A673 (cell line): Measurements from ENCODE around the gene PHC2. TPM values are rescaled to one million over a fixed set of nuclear protein-coding genes. Genes with fewer than 3 reads are reported as not detected.
"Not testable (repeated sequence)": the region's sequence is repeated elsewhere in the genome, so short reads cannot be mapped to it uniquely, and the experiment has no call there.

Experiments
- BruUV-seq: library from RNA; stranded (reverse); fragments of 400-500 nt; replicated peaks from 2 replicates; lab custom pipeline; 2021; lab: Mats Ljungman, UMichigan
- CTCF ChIA-PET: fragments of 300-600 bp; sonication (Branson Sonifier 250); formaldehyde crosslinking; loops from one replicate; lab custom pipeline; 2022; ENCODE audit warnings: antibody characterized with exemption; lab: Charles Lee
- POLR2A ChIA-PET: fragments of 300-600 bp; sonication (Branson Sonifier 250); formaldehyde crosslinking; loops from one replicate; lab custom pipeline; 2022; ENCODE audit warnings: antibody characterized with exemption; ENCODE audit not compliant: low non-redundant PET; lab: Charles Lee
- DNase-seq: peaks from one replicate; pipeline ENCODE4 v3.0.0-alpha.2; 2015; ENCODE audit warnings: low spot score
- H3K27ac ChIP-seq: fragments of 200-600 bp; sonication (generic); 2 replicates; pipeline ENCODE4 v1.5.1; 2016; ENCODE audit warnings: mixed run types, low read depth, mild to moderate bottlenecking, mixed read lengths, antibody characterized with exemption, low read length; ENCODE audit not compliant: poor library complexity, severe bottlenecking
- H3K27me3 ChIP-seq: fragments of 200-600 bp; sonication (generic); replicated peaks from 2 replicates; pipeline ENCODE4 v1.6.1; 2017; ENCODE audit warnings: mixed run types, low read depth, mild to moderate bottlenecking, mixed read lengths, antibody characterized with exemption, low read length; ENCODE audit not compliant: insufficient read depth, poor library complexity
- H3K36me3 ChIP-seq: fragments of 200-600 bp; sonication (generic); 2 replicates; pipeline ENCODE4 v1.6.1; 2016; ENCODE audit warnings: mixed run types, mild to moderate bottlenecking, mixed read lengths, antibody characterized with exemption, low read length; ENCODE audit not compliant: insufficient read depth, poor library complexity, severe bottlenecking
- H3K4me1 ChIP-seq: fragments of 200-600 bp; sonication (generic); 2 replicates; pipeline ENCODE4 v1.6.1; 2017; ENCODE audit warnings: mixed run types, mild to moderate bottlenecking, mixed read lengths, antibody characterized with exemption, low read length; ENCODE audit not compliant: insufficient read depth, poor library complexity, severe bottlenecking
- H3K4me3 ChIP-seq: fragments of 200-600 bp; sonication (generic); 2 replicates; pipeline ENCODE4 v1.5.1; 2016; ENCODE audit warnings: low read depth, mixed run types, mild to moderate bottlenecking, mixed read lengths, low read length; ENCODE audit not compliant: poor library complexity, severe bottlenecking
- H3K9me3 ChIP-seq: fragments of 200-600 bp; sonication (generic); 2 replicates; pipeline ENCODE4 v1.6.1; 2016; ENCODE audit warnings: mixed run types, low read depth, mild to moderate bottlenecking, mixed read lengths, antibody characterized with exemption, low read length; ENCODE audit not compliant: poor library complexity, severe bottlenecking
- EZH2 ChIP-seq: fragments of 200-600 bp; sonication (generic); IDR thresholded peaks from 2 replicates; pipeline ENCODE4 v1.6.1; 2017; ENCODE audit warnings: borderline replicate concordance, low read depth, mild to moderate bottlenecking, mixed read lengths, antibody characterized with exemption, low read length; ENCODE audit not compliant: poor library complexity, severe bottlenecking
- intact Hi-C: fragments of 100-400 bp; cut with micrococcal nuclease; formaldehyde crosslinking; loops from one replicate; pipeline ENCODE4 v1.10.0; 2022; ENCODE audit not compliant: unreplicated experiment
- total RNA-seq: library from RNA; stranded (reverse); gene quantifications from 2 replicates; pipeline ENCODE4 v1.2.3, GENCODE V29; 2021
- TF ChIP-seq, protein P1 (sequence below): fragments of 300-800, 200-600 bp; sonication (generic); conservative IDR thresholded peaks from 2 replicates; pipeline ENCODE4 v1.5.1; 2017; ENCODE audit warnings: low read depth, mild to moderate bottlenecking, antibody characterized with exemption, low read length, moderate library complexity, mixed read lengths

PHC2 gene
- total RNA-seq, 1 experiment from 2014 or later, result 136 TPM

DNA sequence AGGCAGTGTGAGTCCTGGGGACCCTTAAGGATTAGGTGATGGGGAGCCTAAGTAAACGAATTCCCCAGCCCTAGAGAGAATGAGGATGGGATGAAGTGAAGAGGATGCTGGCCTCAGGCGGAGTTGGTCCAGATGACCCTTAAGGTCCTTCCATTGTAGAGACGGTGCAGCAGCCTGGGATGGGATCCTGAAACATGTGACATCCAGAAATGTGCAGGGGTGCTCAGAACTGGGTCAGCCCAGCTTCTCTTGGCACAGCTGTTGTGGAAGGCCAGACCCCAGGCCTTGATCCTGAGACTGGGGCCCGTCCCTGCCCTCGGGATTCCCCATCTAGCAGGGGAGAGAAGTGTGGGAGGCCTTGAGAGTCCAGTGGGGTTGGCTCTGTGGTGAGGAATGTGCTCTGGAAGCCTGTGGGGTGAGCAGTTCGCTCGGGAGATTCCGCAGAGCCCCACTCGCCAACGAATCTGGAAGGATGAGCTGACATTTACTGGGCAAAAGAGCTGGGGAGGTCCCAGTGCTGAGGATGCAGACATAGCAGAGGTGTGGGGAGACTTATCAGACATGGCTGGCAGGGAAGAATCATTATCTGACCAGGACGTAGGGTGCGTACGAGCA is 138.1 kb downstream of the PHC2 start:
- H3K4me1 ChIP-seq, result no peaks in the 10 kb centered on the region
- ChIA-PET POLR2A (no interaction called here), CTCF (no interaction called here)
- H3K4me3 ChIP-seq, result no peak overlapping the region
- no peaks in the 10 kb centered on the region for H3K9me3 ChIP-seq
- DNase-seq, result no peak
- peaks cover 20% of the 10 kb centered on the region for H3K36me3 ChIP-seq
- H3K27me3 ChIP-seq, result no peaks in the 10 kb centered on the region
- TF ChIP-seq, protein P1, sequence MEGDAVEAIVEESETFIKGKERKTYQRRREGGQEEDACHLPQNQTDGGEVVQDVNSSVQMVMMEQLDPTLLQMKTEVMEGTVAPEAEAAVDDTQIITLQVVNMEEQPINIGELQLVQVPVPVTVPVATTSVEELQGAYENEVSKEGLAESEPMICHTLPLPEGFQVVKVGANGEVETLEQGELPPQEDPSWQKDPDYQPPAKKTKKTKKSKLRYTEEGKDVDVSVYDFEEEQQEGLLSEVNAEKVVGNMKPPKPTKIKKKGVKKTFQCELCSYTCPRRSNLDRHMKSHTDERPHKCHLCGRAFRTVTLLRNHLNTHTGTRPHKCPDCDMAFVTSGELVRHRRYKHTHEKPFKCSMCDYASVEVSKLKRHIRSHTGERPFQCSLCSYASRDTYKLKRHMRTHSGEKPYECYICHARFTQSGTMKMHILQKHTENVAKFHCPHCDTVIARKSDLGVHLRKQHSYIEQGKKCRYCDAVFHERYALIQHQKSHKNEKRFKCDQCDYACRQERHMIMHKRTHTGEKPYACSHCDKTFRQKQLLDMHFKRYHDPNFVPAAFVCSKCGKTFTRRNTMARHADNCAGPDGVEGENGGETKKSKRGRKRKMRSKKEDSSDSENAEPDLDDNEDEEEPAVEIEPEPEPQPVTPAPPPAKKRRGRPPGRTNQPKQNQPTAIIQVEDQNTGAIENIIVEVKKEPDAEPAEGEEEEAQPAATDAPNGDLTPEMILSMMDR, result no peak
- TF ChIP-seq EZH2, result no peak
- no TSS peak for BruUV-seq
- intact Hi-C loops, result no loop called here
- H3K27ac ChIP-seq, result no peak overlapping the region

DNA sequence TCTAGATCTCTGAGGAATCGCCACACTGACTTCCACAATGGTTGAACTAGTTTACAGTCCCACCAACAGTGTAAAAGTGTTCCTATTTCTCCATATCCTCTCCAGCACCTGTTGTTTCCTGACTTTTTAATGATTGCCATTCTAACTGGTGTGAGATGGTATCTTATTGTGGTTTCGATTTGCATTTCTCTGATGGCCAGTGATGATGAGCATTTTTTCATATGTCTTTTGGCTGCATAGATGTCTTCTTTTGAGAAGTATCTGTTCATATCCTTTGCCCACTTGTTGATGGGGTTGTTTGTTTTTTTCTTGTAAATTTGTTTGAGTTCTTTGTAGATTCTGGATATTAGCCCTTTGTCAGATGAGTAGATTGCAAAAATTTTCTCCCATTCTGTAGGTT is 140.3 kb downstream of the PHC2 start:
- BruUV-seq, POLR2A ChIA-PET, intact Hi-C loops, H3K9me3 ChIP-seq, H3K4me1 ChIP-seq, H3K36me3 ChIP-seq, CTCF ChIA-PET, H3K4me3 ChIP-seq, DNase-seq, H3K27me3 ChIP-seq, H3K27ac ChIP-seq: not testable (repeated sequence)

GRCh38 chr1:33289858-33290154 is 141.1 kb downstream of the PHC2 start:
- H3K4me1 ChIP-seq, result no peaks in the 10 kb centered on the region
- ChIA-PET POLR2A (no interaction called here), CTCF (no interaction called here)
- H3K27me3 ChIP-seq, result no peaks in the 10 kb centered on the region
- TF ChIP-seq, protein P1, result no peak
- no peak for TF ChIP-seq EZH2
- intact Hi-C loops, result no loop called here
- peaks cover 9% of the 10 kb centered on the region for H3K36me3 ChIP-seq
- no peak for DNase-seq
- no peaks in the 10 kb centered on the region for H3K9me3 ChIP-seq
- no peak overlapping the region for H3K4me3 ChIP-seq
- BruUV-seq, result no TSS peak
- no peak overlapping the region for H3K27ac ChIP-seq
